Neural progenitor cell (in vitro differentiated cells): ENCODE results near the gene STK40.

Experiments
- EZH2 ChIP-seq: fragments of 200-600 bp; sonication (generic); IDR thresholded peaks from 2 replicates; pipeline ENCODE4 v1.6.1; 2017; ENCODE audit warnings: antibody characterized with exemption, mild to moderate bottlenecking, moderate library complexity
- EZH2phosphoT487 ChIP-seq: fragments of 200-600 bp; sonication (generic); IDR thresholded peaks from 2 replicates; pipeline ENCODE4 v1.6.1; 2017; ENCODE audit warnings: antibody characterized with exemption
- TF ChIP-seq, protein P1 (sequence below): fragments of 200-600 bp; sonication (generic); IDR thresholded peaks from 2 replicates; pipeline ENCODE4 v1.5.1; 2017; ENCODE audit warnings: antibody characterized with exemption, mild to moderate bottlenecking

DNA sequence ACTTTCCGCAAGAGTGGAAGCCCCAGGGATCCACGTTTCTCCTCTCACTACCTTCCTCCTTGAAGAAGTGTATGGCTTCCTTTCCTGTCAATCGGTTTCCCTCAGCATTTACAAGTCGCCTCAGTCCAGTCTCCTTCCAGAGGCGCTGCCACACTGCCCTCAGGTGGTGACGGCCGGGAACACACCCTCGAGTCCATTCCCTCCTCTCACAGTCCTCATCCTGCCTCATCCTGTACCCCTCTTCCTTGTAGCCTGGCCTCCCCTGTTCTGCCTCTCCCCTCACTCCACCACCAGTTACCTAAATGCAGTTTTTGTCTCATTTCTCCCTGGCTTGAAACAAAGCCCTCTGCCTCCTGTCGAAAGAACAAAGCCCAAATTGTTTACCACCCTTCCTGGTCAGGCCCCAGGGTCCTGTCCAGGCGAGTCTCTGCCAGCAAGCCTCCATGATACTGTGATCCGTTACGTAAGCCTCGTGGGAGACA, 35.2 kb upstream of the STK40 start:
- TF ChIP-seq, protein P1, sequence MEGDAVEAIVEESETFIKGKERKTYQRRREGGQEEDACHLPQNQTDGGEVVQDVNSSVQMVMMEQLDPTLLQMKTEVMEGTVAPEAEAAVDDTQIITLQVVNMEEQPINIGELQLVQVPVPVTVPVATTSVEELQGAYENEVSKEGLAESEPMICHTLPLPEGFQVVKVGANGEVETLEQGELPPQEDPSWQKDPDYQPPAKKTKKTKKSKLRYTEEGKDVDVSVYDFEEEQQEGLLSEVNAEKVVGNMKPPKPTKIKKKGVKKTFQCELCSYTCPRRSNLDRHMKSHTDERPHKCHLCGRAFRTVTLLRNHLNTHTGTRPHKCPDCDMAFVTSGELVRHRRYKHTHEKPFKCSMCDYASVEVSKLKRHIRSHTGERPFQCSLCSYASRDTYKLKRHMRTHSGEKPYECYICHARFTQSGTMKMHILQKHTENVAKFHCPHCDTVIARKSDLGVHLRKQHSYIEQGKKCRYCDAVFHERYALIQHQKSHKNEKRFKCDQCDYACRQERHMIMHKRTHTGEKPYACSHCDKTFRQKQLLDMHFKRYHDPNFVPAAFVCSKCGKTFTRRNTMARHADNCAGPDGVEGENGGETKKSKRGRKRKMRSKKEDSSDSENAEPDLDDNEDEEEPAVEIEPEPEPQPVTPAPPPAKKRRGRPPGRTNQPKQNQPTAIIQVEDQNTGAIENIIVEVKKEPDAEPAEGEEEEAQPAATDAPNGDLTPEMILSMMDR = peak; percentile 84
- no peak for TF ChIP-seq EZH2
- no peak for TF ChIP-seq EZH2phosphoT487
